ENCODE data around the gene HEATR5B.

DNA sequence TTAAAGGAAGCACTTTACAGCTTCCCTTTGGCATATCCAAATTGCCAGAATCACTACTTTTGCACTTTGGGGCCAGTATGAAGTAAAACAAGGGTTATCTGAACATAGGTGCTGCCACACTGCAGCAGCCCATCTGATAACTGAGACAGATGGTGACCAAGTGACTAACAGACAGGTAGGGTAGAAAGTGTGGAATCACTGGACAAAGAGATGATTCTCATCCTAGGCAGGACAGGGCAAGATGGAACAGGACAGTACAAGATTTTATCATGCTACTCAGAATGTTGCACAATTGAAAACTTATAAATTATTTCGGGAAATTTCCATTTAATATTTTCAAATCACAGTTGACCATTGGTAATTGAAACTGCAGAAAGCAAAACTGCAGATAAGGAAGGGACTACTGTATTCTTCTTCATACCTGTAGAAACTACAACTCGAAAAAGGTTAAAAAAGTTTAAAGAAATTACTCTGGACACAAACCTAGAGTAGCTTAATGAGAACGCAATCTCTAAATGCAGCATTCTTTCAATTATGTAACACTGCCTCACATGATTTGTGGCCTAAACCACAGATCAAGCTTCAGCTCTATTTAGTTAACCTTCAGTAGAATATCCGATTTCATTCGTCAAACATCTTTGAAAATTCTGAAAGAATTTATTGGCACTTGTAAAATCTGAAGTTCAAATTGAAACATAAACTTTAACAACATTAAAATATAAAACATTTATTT, 31.4 kb downstream of the HEATR5B start:
- TF ChIP-seq, protein P1, sequence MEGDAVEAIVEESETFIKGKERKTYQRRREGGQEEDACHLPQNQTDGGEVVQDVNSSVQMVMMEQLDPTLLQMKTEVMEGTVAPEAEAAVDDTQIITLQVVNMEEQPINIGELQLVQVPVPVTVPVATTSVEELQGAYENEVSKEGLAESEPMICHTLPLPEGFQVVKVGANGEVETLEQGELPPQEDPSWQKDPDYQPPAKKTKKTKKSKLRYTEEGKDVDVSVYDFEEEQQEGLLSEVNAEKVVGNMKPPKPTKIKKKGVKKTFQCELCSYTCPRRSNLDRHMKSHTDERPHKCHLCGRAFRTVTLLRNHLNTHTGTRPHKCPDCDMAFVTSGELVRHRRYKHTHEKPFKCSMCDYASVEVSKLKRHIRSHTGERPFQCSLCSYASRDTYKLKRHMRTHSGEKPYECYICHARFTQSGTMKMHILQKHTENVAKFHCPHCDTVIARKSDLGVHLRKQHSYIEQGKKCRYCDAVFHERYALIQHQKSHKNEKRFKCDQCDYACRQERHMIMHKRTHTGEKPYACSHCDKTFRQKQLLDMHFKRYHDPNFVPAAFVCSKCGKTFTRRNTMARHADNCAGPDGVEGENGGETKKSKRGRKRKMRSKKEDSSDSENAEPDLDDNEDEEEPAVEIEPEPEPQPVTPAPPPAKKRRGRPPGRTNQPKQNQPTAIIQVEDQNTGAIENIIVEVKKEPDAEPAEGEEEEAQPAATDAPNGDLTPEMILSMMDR (IDR thresholded peaks at IDR 0.05): no peak
- TF ChIP-seq POLR2AphosphoS5 (IDR thresholded peaks at IDR 0.05; ENCODE audit: low read depth, low read length) (no peak), PBX3 (IDR thresholded peaks at IDR 0.05) (no peak), RAD21 (IDR thresholded peaks at IDR 0.05; ENCODE audit: low read length) (no peak), RXRA (IDR thresholded peaks at IDR 0.05; ENCODE audit: borderline replicate concordance, low read depth) (no peak), EP300 (IDR thresholded peaks at IDR 0.05; ENCODE audit: borderline replicate concordance in 1 of 2, low read depth in 1 of 2, low read length in 1 of 2) (no peak), FOXJ3 (CRISPR knock-in tag; IDR thresholded peaks at IDR 0.05) (no peak), TEAD4 (IDR thresholded peaks at IDR 0.05; ENCODE audit: borderline replicate concordance, insufficient read depth) (no peak), GABPA (IDR thresholded peaks at IDR 0.05; ENCODE audit: low read depth) (no peak), RFX5 (IDR thresholded peaks at IDR 0.05; ENCODE audit: low read length) (no peak), MEF2A (IDR thresholded peaks at IDR 0.05; ENCODE audit: borderline replicate concordance, low read depth) (no peak)
- TF ChIP-seq, protein P2, sequence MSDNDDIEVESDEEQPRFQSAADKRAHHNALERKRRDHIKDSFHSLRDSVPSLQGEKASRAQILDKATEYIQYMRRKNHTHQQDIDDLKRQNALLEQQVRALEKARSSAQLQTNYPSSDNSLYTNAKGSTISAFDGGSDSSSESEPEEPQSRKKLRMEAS (IDR thresholded peaks at IDR 0.05; ENCODE audit: low read depth): no peak
- TF ChIP-seq, protein P3, sequence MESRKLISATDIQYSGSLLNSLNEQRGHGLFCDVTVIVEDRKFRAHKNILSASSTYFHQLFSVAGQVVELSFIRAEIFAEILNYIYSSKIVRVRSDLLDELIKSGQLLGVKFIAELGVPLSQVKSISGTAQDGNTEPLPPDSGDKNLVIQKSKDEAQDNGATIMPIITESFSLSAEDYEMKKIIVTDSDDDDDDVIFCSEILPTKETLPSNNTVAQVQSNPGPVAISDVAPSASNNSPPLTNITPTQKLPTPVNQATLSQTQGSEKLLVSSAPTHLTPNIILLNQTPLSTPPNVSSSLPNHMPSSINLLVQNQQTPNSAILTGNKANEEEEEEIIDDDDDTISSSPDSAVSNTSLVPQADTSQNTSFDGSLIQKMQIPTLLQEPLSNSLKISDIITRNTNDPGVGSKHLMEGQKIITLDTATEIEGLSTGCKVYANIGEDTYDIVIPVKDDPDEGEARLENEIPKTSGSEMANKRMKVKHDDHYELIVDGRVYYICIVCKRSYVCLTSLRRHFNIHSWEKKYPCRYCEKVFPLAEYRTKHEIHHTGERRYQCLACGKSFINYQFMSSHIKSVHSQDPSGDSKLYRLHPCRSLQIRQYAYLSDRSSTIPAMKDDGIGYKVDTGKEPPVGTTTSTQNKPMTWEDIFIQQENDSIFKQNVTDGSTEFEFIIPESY (IDR thresholded peaks at IDR 0.05; ENCODE audit: borderline replicate concordance, low read depth): no peak

Data from SK-N-SH (cell line).